PC-3 (cell line): ENCODE results near the gene PSMD5. TPM values are rescaled to one million over a fixed set of nuclear protein-coding genes. Genes with fewer than 3 reads are reported as not detected.

ENCODE experiments used
- ATAC-seq: fragments of 200-7000 bp; cut with Tn5 transposase; 2 replicates; pipeline ENCODE4 v1.9.1; 2020; ENCODE audit warnings: mild to moderate bottlenecking, moderate library complexity
- BruUV-seq: library from RNA; stranded (reverse); fragments of 400-500 nt; replicated peaks from 2 replicates; lab custom pipeline; 2021; lab: Mats Ljungman, UMichigan
- CTCF ChIA-PET: fragments of 300-600 bp; sonication (Branson Sonifier 250); formaldehyde crosslinking; loops from one replicate; lab custom pipeline; 2022; ENCODE audit warnings: antibody characterized with exemption; lab: Charles Lee
- POLR2A ChIA-PET: fragments of 300-600 bp; sonication (Branson Sonifier 250); formaldehyde crosslinking; loops from one replicate; lab custom pipeline; 2022; ENCODE audit warnings: antibody characterized with exemption; ENCODE audit not compliant: unreplicated experiment; lab: Charles Lee
- DNase-seq: peaks from one replicate; pipeline ENCODE4 v3.0.0-alpha.2; 2015
- H2AFZ ChIP-seq: fragments of 300-600 bp; sonication (generic); 2 replicates; pipeline ENCODE4 v1.6.0; 2016; ENCODE audit warnings: antibody characterized with exemption, low read length
- H3F3A ChIP-seq: fragments of 300-600 bp; sonication (generic); one replicate; pipeline ENCODE4 v1.6.0; 2017; ENCODE audit warnings: antibody characterized with exemption, low read length, control low read depth, mild to moderate bottlenecking; ENCODE audit not compliant: unreplicated experiment
- H3K27ac ChIP-seq: fragments of 300-600 bp; sonication (generic); 2 replicates; pipeline ENCODE4 v1.5.1; 2016; ENCODE audit warnings: mild to moderate bottlenecking, low read length
- H3K27me3 ChIP-seq: fragments of 300-600 bp; sonication (generic); 2 replicates; pipeline ENCODE4 v1.6.1; 2016; ENCODE audit warnings: low read length, mixed read lengths
- H3K36me3 ChIP-seq: fragments of 300-600 bp; sonication (generic); 2 replicates; pipeline ENCODE4 v1.6.1; 2016; ENCODE audit warnings: low read depth, mixed run types, low read length, mixed read lengths
- H3K4me1 ChIP-seq: fragments of 300-600 bp; sonication (generic); 2 replicates; pipeline ENCODE4 v1.5.1; 2016; ENCODE audit warnings: low read length; ENCODE audit not compliant: insufficient read depth
- H3K4me2 ChIP-seq: fragments of 300-600 bp; sonication (generic); 2 replicates; pipeline ENCODE4 v1.6.0; 2016; ENCODE audit warnings: low read length
- H3K4me3 ChIP-seq: fragments of 300-600 bp; sonication (generic); 2 replicates; pipeline ENCODE4 v1.5.1; 2016; ENCODE audit warnings: mild to moderate bottlenecking, low read length, mixed read lengths
- H3K79me2 ChIP-seq: fragments of 300-600 bp; sonication (generic); 2 replicates; pipeline ENCODE4 v1.6.1; 2017; ENCODE audit warnings: low read length, mixed read lengths
- H3K9ac ChIP-seq: fragments of 300-600 bp; sonication (generic); 2 replicates; pipeline ENCODE4 v1.6.0; 2016; ENCODE audit warnings: mild to moderate bottlenecking, low read length
- H3K9me2 ChIP-seq: fragments of 300-600 bp; sonication (generic); replicated peaks from 2 replicates; pipeline ENCODE4 v1.6.1; 2016; ENCODE audit warnings: mixed run types, low read length, mixed read lengths
- H3K9me3 ChIP-seq: fragments of 300-600 bp; sonication (generic); 2 replicates; pipeline ENCODE4 v1.6.1; 2016; ENCODE audit warnings: low read length, mixed read lengths
- H4K20me1 ChIP-seq: fragments of 300-600 bp; sonication (generic); 2 replicates; pipeline ENCODE4 v1.6.1; 2016; ENCODE audit warnings: low read length, mixed read lengths
- CTCF ChIP-seq: fragments of 300-600 bp; sonication (generic); conservative IDR thresholded peaks from 2 replicates; pipeline ENCODE4 v1.5.1; 2017; ENCODE audit warnings: antibody characterized with exemption, low read depth, mild to moderate bottlenecking, low read length
- EZH2 ChIP-seq: fragments of 300-600 bp; sonication (generic); IDR thresholded peaks from one replicate; pipeline ENCODE4 v1.6.1; 2017; ENCODE audit warnings: antibody characterized with exemption, mild to moderate bottlenecking, low read length; ENCODE audit not compliant: unreplicated experiment
- EZH2phosphoT487 ChIP-seq: fragments of 300-600 bp; sonication (generic); IDR thresholded peaks from 2 replicates; pipeline ENCODE4 v1.6.1; 2018; ENCODE audit warnings: mild to moderate bottlenecking, antibody characterized with exemption, low read length, borderline replicate concordance
- intact Hi-C: fragments of 100-400 bp; cut with micrococcal nuclease; formaldehyde crosslinking; loops from 2 replicates; pipeline ENCODE4 v1.9.0; 2023
- total RNA-seq: library from RNA; depleted of rRNA; stranded (reverse); fragments of >200 nt; gene quantifications from 2 replicates; pipeline ENCODE4 v1.2.3, GENCODE V29; 2014

Gene PSMD5
- total RNA-seq, 1 experiment from 2014 or later: 23.4 TPM

DNA sequence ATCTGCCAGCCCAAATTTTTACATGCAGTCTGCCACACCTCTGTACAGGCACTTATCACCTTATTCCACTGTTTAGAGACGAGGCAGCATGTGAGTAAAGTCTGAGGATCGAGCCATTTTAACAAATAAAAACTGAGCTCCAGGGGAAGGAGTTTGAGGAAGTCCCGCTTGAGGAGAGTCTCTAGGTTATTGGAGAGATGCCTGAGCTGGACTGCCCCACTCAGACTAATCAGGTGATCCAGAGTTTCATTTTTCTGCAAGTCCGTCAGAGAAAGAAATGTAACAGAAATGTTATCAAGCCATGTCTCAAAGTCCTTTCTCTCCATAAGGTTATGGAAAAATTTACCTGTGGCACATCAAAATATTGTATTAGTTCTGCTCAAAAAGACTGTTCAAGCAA is 54.8 kb downstream of the PSMD5 start:
- Histone ChIP-seq H4K20me1 (peaks cover 6% of the 10 kb centered on the region; the same call in 1 of the 2 replicates), H3F3A (no peaks in the 10 kb centered on the region), H3K36me3 (peaks cover 21% of the 10 kb centered on the region; the same call in 1 of the 2 replicates), H3K9me2 (no peaks in the 10 kb centered on the region), H3K4me1 (peaks cover 20% of the 10 kb centered on the region), H3K9ac (no peak overlapping the region), H3K4me2 (no peak overlapping the region), H3K4me3 (no peak overlapping the region), H3K27me3 (no peaks in the 10 kb centered on the region), H2AFZ (no peak overlapping the region), H3K27ac (no peak overlapping the region), H3K79me2 (peaks cover 84% of the 10 kb centered on the region), H3K9me3 (no peaks in the 10 kb centered on the region)
- POLR2A ChIA-PET: no interaction called here
- no peak for TF ChIP-seq EZH2
- TF ChIP-seq CTCF: no peak
- TF ChIP-seq EZH2phosphoT487: no peak
- CTCF ChIA-PET: no interaction called here
- intact Hi-C loops: no loop called here
- no TSS peak for BruUV-seq
- ATAC-seq (no peak), DNase-seq (no peak)

GRCh38 chr9:120783602-120784047 is 59.1 kb downstream of the PSMD5 start:
- DNase-seq (peak; percentile 62), ATAC-seq (peak; percentile 40)
- peak overlapping the region; percentile 50 for H3K27ac ChIP-seq

More at GRCh38 chr9:120783602-120784047, 59.1 kb downstream of the PSMD5 start:
- no peaks in the 10 kb centered on the region for H3F3A ChIP-seq
- H3K4me3 ChIP-seq: no peak overlapping the region
- TF ChIP-seq CTCF: no peak
- TF ChIP-seq EZH2: no peak
- no peak for TF ChIP-seq EZH2phosphoT487
- H3K36me3 ChIP-seq: peaks cover 24% of the 10 kb centered on the region; the same call in 1 of the 2 replicates
- CTCF ChIA-PET: no interaction called here
- intact Hi-C loops: no loop called here
- H3K79me2 ChIP-seq: peaks cover 59% of the 10 kb centered on the region
- no peaks in the 10 kb centered on the region for H3K9me2 ChIP-seq
- H3K4me2 ChIP-seq: no peak overlapping the region
- H2AFZ ChIP-seq: no peak overlapping the region
- POLR2A ChIA-PET: no interaction called here
- H3K27me3 ChIP-seq: no peaks in the 10 kb centered on the region
- peaks cover 6% of the 10 kb centered on the region; the same call in 1 of the 2 replicates for H3K4me1 ChIP-seq
- H3K9me3 ChIP-seq: no peaks in the 10 kb centered on the region
- peaks cover 4% of the 10 kb centered on the region; the same call in 1 of the 2 replicates for H4K20me1 ChIP-seq
- H3K9ac ChIP-seq: no peak overlapping the region
- no TSS peak for BruUV-seq
